HG02610 (cell line): ENCODE data around the gene ADM2.
"Not testable (repeated sequence)": the region's sequence is repeated elsewhere in the genome, so short reads cannot be mapped to it uniquely, and the experiment has no call there.

Source experiments
- ATAC-seq: cut with Tn5 transposase; IDR thresholded peaks from one replicate; pipeline ENCODE4 v1.9.1; 2021; ENCODE audit warnings: mild to moderate bottlenecking, moderate library complexity; ENCODE audit not compliant: unreplicated experiment

Gene ADM2, protein sequence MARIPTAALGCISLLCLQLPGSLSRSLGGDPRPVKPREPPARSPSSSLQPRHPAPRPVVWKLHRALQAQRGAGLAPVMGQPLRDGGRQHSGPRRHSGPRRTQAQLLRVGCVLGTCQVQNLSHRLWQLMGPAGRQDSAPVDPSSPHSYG

DNA sequence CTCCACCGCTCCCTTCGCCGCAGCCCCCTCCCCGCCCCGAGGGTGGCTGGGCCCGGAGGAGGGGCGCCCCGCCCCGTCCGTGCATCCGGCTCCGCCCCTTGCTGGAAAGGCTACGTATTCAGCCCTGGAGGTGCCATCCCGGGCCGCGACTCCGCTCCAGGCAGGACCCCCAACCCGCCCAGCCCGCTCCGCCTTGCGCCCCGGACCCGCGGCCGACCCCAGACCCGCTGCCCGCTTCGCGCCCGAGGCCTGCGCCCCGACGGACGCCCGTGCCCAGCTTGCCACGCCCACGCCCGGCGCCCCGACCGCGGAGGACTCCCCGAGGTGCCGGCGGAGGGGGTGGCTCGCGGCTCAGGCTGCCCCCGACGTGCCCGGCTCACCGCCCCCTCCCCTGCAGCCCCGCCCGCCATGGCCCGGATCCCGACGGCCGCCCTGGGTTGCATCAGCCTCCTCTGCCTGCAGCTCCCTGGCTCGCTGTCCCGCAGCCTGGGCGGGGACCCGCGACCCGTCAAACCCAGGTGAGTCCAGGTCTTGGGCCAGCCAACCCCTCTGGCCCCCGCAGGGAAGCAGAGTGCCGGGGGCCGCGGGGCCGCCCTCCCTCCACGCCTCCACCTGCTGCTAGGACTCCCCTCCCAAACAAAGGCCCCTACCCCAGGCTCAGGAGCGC is at the start of gene ADM2:
TSS of gene ADM2 (plus strand) at position 104 of the 667 bp plus-strand sequence. CDS start at position 409, 305 bp downstream.
- no peak for ATAC-seq

DNA sequence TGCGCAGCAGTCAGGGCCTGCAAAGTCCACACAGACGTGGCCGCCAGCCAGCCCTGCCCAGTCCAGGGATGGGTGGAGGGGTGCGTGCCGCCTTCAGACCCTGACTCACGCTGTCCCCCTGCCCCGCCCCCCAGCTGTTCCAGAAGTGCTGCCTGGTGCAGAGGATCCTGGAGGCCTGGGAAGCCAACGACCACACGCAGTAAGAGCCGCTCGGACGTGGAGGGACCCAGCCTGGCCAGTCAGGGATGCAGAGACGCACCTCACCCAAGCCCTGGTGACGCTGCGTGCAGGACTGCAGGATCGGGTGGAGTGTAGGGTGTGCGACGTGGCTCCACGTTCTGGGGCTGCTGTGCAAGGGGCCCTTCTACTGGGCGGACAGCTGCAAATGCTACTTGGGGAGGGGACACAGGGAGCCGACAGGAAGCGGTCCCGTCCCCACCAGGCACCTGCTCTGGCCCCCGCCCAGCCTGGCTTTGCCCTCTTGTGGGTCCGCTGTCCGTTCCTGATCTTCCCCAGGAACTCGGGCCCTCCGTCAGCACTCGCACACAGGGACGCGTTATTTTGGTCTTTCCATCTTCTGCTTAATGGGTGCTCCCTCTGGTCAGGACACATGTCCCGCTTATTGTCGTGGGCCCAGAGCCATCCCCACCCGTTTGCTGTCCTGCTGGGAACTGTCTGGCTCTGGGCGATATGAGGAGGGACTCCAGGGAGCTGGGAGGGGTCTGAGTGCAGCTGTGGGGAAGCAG is 49.0 kb upstream of the ADM2 start:
- no peak for ATAC-seq

DNA sequence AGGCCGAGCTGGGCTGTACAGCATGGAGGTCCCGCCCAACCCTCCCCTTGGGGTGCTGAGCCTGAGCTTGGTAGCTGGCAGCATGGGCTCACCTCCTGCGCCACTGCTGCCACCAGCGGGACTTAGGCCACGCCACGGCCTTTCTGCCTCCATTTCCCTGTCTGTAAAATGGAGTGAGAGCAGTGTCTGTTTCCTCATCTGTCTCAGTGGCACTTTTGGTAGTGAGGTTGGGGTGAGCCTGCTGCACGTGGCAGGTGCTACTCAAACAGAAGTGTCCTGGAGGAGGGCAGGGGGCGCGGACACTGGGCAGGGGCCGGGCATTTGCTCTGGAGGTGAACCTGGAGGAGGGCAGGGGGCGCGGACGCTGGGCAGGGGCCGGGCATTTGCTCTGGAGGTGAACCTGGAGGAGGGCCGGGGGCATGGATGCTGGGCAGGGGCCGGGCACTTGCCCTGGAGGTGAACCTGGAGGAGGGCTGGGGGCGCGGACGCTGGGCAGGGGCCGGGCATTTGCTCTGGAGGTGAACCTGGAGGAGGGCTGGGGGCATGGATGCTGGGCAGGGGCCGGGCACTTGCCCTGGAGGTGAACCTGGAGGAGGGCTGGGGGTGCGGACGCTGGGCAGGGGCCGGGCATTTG is 48.3 kb upstream of the ADM2 start:
- not testable (repeated sequence) for ATAC-seq

DNA sequence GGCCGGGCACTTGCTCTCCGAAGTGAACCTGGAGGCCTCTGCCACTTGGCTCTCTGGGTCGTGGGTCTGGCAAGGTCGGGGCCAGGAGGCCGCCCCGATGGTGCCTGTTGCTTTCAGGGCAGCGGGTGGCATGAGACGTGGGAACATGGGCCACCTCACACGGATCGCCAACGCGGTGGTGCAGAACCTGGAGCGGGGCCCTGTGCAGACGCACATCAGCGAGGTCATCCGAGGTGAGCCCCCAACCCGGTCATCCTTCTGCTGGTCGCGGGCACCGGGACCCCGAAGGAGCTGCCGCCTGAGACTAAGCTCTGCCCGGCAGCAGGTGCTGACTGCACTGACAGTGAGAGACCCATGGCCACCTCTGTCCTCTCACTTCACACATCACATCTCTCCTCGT is 46.5 kb upstream of the ADM2 start:
- no peak for ATAC-seq

DNA sequence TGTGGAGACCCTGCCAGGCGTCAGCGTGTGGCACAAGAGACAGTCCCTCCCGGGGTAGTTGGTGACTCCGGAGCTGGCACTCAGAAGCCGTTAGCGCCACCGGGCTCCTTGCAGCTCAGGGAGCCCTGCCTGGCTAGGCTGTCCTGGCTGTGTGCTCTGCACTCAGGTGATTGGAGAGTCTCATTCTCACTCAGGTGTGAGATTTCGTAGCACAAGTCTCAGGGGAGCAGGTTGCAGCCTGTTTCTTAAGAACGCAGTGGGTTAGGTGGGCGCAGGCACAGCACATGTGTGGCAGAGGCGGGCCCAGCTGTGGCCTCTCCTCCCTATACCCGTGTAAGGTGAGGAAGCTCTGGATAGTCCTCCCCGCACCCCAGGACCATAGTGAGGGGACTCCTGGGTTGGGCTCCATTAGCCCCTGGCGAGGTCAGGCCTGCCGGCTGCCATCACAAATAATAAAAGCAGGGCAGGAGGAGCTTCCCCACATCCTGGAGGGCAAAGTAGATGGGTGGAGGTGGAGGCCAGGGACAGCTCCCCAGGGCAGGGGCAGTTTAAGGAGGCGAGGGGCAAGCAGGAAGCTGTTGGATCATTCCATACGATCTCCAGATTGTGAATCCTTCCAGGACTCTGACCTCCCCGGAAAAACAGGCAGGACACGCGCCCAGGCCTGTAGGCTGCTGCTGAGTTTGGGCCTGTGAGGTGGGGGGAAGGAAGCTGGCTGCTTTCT is 45.9 kb upstream of the ADM2 start:
- no peak for ATAC-seq

DNA sequence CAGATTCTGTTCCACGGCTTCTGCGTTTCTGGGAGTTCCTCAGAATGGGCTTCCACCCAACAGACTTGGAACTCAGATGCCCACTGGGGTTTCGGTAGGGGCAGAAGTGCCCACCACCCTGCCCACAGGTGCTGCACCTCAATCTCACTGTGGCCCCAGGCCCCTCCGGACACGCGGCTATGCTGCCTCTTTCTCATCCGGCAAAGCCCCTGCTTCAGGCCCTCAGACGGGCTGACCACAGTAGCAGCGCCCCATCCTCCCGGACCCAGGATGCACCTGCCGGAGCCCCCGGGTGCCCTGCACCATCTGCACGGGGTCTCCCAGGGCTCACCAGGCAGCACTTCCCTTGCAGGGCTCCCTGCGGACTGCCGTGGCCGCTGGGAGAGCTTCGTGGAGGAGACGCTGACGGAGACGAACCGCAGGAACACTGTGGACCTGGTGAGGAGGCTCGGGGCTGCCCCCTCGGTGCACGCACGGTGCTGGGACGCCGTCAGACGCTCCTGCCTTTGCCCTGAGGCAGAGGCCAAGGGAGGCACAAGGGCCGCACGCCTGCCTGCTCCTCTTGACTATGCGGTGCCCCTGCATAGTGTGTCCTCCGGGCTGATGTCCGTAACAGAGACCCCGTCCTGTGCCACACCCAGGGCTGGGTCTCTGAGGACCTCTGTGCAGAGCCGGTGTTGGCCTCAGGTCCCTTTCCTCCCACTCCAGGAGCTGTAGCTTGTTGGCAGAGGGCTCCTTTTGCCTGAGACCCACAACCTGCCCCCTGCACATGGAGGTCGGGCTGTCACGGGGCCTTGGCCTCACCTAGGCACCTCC is 45.1 kb upstream of the ADM2 start:
- no peak for ATAC-seq

DNA sequence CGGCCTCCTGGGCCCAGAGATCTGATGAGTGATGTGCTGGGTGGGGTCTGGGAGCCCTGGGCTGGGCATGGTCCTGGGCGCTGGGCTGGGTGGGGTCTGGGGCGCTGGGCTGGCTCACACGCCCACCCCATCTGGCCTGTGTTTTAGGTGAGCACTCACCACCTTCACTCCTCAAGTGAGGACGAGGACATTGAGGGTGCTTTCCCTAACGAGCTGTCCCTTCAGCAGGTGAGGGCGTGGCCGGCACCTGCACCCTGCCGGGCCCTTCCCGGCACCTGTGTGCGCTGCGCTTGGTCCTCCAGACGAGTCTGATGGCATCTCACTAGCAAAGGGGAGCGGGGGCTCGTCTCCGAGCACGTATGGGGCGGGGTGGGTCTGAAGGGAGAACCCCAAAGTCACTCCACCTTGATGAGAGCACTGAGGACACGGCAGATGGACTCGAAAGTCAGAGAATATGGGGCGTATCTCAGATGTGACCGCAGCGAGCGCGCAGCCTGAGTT is 44.5 kb upstream of the ADM2 start:
- ATAC-seq = no peak

DNA sequence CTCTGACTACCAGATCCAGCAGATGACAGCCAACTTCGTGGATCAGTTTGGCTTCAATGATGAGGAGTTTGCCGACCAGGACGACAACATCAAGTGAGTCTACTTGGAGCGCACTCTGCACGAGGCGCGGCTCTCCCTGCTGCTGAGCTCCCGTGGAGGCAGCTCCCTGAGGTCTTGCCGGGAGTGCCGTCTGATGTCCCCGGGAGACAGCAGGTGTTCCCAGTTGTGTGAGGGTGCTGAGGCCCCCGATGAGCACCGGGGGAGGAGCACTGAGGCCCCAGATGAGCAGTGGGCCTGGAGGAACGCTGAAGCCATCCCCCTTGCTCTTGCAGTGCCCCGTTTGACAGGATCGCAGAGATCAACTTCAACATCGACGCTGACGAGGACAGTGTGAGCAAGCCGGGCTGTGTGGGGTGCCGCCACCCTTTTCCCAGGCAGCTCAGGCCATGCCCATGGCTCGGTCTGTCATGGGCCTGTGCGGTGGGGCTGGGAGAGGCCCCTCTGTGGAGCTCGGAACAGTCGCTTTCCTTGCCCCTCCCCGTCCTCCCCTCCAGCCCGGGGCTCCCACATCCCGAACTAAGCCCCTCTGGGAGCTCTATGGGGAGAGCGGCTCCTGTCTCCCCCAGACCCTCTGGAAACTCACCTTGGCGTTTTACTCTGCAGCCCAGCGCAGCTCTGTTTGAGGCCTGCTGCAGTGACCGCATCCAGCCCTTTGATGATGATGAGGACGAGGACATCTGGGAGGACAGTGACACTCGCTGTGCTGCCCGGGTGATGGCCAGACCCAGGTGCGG is 43.6 kb upstream of the ADM2 start:
- ATAC-seq = no peak

DNA sequence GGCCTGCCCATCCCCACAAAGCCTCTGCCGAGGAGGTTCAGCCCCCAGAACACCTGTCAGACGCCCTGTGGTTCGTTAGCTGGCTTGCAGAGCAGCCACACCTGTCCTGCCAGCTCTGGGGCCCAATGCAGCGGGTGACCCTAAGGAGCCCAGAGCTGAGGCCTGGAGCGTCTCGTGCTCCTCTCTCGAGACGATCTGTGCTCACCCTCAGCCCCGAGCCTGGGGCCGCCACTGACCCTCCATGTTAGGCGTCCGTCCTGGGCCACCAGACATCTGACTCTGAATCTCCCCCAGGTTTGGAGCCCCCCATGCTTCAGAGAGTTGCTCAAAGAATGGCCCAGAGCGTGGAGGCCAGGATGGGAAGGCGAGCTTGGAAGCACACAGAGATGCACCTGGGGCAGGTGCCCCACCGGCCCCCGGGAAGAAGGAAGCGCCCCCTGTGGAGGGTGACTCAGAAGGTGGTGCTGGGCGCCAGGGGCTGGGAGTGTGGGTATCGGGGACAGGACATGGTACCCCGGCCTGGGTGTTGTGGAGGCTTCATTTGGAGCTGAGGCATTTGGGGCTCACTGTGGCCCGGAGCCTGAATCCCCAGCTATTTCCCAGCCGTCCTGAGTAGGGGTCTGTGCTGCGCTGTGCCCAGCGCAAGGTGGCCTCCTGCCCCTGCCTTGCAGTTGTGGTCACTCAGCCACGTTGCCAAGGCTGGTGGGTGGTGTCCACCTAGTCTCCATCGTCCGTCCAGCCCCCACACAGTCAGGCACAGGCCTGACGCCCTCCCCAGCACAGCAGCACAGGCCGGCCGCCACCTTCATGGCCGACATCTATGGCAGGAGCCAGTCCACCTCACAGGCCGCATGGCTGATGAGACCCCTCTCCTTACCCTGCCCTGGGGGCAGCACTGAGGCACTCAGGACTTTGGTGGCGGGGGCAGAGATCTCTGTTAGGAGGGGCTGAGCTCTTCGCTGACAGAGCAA is 42.8 kb upstream of the ADM2 start:
- ATAC-seq = no peak

DNA sequence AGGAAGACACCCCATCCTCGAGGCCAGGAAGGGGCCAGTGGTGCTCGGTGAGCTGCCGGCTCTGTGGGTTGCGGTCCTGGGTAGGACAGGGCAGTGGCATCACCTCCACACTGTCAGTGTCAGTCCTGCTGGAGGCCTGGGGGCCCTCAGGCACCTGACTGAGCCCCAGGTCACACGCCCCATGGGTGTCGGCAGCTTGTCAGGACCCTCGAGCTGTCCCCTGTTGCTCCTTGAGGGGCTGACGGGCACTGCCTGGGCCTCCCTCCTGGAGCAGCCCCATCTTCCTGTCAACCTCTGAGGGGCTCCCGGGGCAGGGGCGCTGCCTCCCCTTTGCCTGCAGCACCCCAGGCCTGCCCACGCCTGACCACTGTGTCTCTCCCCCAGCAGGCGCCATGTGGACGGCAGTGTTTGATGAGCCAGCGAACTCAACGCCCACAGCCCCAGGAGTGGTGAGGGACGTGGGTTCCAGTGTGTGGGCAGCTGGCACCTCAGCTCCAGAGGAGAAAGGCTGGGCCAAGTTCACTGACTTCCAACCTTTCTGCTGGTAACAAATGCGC is 42.0 kb upstream of the ADM2 start:
- no peak for ATAC-seq

DNA sequence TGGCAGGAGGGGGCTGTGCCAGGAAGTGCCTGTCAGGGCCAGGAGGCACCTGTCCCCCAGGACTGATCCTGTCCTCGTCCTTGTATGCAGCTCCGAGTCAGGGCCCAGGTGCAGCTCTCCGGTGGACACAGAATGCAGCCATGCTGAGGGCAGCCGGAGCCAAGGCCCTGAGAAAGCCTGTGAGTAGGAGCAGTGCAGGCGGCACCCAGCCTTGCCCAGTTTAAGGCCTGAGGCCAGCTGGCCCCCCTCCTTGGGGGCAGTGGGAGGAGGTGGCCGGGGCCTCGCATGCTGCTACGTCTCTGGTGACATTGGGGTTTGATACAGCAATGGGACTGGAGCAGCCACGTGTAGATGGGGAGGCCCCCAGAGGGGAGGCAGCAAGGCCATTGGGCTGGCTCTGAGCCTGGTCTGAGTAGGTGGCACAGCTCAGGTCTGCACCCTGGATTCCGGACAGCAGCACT is 41.4 kb upstream of the ADM2 start:
- no peak for ATAC-seq

DNA sequence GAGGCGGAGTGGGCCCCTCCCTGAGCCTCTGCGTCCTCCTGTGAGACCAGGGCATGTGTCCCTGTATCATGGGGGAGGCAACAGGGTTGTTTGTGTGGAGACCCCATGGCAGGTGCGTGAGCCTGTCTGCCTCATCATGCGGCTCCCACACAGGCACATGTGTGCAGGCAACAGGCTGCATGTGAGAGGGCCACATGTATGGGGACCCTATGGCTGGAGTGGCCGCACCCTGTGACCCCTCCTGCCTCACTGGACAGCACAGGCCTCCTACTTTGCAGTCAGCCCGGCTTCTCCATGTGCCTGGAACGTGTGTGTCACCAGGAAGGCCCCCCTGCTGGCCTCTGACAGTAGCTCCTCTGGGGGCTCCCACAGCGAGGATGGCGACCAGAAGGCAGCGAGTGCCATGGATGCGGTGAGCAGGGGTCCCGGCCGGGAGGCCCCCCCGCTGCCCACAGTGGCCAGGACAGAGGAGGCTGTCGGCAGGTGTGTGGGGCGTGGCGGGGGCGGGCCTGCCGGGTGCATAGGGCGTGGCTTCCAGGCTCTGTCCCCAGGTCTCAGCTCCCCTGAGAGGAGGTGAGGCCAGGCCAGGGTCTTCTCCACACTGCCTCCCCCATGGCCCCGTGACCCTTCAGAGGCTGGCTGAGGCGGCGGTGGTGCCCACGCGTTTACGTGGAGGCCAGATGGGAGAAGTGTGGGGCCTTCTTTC is 40.6 kb upstream of the ADM2 start:
- no peak for ATAC-seq

DNA sequence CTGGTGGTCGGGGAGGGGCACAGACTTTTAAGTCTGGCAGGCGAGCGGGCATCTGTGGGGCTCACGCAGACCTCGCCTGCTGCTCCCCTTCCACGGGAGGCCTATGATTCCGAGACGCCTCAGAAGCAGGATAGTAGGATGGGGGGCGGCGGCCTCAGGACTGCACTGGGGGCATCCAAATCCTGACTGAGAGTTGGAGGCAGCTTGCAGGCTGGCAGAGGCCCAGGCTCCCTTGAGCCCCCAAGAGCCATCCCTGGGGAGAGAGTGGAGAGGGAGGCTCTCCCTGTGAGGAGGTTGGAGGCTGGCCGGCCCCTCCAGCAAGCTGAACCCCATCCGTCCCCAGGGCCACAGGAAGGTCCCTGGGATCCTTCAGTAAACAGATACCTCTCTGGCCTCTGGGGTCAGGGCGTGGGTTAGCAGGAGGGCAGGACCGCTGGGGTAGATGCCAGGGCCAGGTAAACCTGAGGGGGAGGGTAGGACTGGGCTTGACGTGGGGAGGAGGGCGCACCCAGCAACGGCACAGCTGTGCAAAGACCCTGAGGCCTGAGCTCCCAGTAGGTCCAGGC is 39.8 kb upstream of the ADM2 start:
- no peak for ATAC-seq

DNA sequence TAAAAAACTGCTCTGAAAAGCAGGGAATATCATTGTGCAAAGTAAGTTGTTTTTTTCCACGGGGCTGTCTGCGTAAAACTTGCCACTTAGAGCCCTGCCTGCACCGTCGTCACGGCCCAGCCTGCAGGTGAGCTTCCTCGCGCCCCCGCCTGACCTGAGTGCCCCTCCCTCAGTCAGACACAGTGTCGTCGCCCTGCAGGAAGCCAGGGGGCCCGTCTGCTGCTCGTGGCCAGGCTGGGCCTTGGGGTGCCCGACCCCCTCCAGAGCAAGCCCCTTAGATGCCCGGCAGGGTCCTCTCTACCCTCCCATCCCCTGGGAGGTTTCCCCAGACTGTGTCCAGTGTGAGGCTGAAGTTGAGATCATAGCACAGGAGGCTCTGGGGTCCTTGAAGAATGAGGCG is 38.1 kb upstream of the ADM2 start:
- ATAC-seq = no peak

DNA sequence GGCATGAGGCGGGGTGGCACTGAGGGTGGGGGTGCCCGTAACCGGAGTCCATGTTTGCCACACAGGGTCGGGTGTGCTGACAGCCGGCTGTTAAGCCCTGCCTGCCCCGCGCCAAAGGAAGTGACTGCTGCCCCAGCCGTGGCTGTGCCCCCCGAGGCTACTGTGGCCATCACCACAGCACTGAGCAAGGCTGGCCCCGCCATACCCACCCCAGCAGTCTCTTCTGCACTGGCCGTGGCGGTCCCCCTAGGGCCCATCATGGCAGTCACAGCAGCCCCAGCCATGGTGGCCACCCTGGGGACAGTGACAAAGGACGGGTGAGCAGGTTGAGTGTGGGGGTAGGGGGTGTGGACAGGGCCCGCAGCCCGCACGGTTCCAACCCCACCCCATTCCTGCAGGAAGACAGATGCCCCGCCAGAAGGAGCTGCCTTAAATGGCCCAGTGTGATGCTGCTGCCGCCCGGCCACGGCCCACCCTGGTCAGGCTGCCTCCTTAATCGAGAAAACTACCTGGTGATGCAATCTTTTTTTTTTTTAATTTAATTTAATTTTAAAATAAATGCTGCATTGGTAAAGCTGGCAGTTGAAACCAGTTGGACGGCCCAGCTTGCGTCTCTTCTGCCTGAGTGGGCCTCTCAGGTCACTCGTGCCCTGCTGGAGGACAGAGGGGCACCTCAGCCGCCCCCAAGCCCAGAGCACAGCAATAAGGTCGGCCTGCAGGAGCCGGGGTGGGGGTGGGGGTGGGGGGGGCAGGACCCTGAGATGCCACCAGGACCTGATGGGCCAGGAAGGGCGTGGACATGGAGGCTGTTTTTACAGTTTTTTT is 37.3 kb upstream of the ADM2 start:
- no peak for ATAC-seq

DNA sequence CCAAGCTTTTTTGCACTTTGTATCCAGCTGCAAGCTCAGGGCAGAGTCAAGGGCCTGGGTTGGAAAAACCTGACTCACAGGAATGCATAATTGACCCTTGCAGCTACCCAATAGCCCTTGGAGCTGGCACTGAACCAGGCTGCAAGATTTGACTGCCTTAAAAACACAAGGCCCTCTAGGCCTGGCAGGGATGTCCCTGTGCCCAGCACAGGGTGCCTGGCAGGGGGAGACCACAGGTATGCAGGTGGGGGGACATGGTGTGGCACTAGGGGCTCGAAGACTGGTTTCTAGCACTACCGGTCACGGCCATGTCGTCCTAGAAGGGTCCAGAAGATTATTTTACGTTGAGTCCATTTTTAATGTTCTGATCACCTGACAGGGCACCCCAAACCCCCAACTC is 36.7 kb upstream of the ADM2 start:
- ATAC-seq = no peak
